Stimulated activated CD4-positive, alpha-beta T cell treated with anti-CD3 and anti-CD28 coated beads, Interleukin-4, amount 100 ng/mL, for 1 hour (primary cell): ENCODE measurements around the gene DLG4.

ENCODE experiments used
- DNase-seq: peaks from one replicate; pipeline ENCODE4 v3.0.0-alpha.2; 2020

The DLG4 gene

DNA sequence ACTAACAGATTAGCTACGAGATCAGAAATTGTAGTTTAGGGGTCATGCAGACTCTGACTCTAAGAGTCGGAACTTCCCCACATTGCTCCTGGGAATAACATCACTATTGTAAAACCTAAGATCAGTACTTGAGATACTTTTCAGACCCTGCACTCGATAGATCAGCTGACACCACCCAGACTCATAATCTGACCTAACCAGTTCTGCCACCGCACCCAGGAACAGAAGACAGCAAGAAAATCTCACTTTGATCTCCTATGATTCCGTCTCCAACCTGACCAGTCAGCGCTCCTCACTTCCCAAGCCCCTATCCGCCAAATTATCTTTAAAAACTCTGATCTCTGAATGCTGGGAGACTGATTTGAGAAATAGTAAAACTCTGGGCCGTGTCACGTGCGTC lies 77.8 kb downstream of the DLG4 start:
- DNase-seq, result no peak

DNA sequence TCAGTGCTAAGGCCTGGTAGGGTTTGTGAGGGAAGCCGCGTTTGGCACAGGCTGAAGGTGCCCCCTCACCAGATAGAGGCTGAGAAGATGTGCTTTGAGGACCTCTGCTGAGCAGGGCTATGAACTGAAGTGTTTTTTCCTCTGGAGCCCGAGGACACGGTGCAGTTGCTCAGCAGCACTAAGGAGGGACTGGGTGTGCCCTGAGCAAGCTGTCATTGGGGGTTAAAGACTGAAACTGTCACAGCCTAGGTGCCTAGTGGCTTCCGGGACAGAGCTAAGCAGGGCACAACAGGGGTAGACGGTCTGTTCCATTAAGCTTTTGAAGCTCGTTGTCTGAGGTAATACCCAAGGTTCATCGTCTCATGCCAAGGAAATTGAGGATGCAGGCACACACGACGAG lies 80.2 kb downstream of the DLG4 start:
- DNase-seq, result no peak

DNA sequence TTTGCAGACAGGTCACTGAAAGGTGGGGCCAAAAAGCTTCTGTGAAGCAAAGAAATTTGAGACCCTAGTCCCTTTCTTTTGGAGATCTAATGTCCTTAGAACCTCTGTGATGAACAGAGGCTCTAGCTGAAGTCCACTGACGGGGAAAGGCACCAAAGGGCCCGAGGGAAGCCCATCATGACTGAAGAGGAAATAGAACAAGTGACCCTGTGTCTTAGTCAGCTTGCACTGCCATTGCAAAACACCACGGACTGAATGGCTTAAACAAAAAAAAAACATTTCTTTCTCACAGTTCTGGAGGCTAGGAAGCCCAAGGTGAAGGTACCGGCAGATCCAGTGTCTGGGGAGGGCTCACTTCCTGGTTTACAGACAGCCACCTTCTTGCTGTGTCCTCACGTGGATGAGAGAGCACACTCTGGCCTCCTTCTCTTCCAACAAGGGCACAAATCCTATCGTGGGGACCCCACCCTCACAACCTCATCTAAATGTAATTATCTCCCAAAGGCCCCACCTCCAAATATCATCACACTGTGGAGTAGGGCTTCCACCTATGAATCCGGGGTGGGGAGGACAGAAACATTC lies 80.7 kb downstream of the DLG4 start:
- no peak for DNase-seq

DNA sequence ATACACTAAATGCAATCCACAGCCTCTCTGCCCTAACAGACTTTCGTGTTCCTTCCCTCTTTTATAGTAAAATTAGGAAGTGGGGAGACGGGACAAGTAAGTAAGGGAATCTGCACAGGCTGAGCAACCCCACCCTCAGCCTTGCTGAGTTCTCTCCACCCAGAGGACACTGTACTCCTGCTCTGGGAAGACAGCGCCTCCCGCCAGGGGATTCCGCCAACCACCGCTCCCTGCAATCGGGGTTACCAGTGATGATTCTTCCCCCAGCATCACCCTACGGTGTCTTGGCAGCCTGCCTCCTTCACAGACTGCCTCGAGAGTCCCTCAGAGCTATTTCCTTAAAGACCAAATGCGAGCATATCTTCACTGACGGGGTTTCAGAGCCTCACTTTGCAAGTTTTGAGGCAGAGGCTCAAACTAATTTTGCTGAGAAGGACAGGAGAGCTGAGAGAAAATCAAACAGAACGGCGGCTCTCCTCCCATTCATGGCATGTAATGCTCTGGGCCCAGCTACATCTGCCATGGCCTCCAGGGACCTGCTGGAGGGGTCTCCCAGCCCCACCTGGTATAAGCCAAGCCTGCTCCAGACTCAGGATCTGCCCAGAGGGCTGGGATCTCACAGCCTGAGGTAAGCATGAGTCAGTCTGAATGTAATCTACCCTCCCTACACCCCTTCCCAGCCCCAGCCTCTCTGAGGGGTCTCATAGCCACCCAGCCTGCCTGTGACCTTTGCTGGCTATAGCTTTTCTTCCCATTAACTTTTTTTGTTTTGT lies 82.3 kb downstream of the DLG4 start:
- DNase-seq, result no peak
